ENCODE results near the gene COL15A1.

Gene COL15A1

GRCh38 chr9:99057665-99058625 is 114.2 kb downstream of the COL15A1 start:
- TF ChIP-seq JUND (IDR thresholded peaks at IDR 0.05; ENCODE audit: low read depth) = no peak
- in situ Hi-C loops (cut with HindIII; ENCODE audit: low pct_unique_long_range_greater_than_20kb, low sequenced_read_pairs) = no loop called here
- no peak for DNase-seq (ENCODE audit: low read depth in 1 of 2, low spot score in 1 of 2)

- no peak for DNase-seq (ENCODE audit: low read depth in 1 of 2, low spot score in 1 of 2)
- in situ Hi-C loops (cut with HindIII; ENCODE audit: low pct_unique_long_range_greater_than_20kb, low sequenced_read_pairs) = no loop called here
- TF ChIP-seq JUND (IDR thresholded peaks at IDR 0.05; ENCODE audit: low read depth) = no peak
Observed at GRCh38 chr9:99058964-99059921, 115.5 kb downstream of the COL15A1 start.

- in situ Hi-C loops (cut with HindIII; ENCODE audit: low pct_unique_long_range_greater_than_20kb, low sequenced_read_pairs) = no loop called here
- no peak for TF ChIP-seq JUND (IDR thresholded peaks at IDR 0.05; ENCODE audit: low read depth)
- DNase-seq (ENCODE audit: low read depth in 1 of 2, low spot score in 1 of 2) = no peak
Observed at GRCh38 chr9:99060621-99061020, 116.9 kb downstream of the COL15A1 start.

GRCh38 chr9:99062549-99062948 is 118.8 kb downstream of the COL15A1 start:
- DNase-seq (ENCODE audit: low read depth in 1 of 2, low spot score in 1 of 2) = no peak
- TF ChIP-seq JUND (IDR thresholded peaks at IDR 0.05; ENCODE audit: low read depth) = no peak
- in situ Hi-C loops (cut with HindIII; ENCODE audit: low pct_unique_long_range_greater_than_20kb, low sequenced_read_pairs) = no loop called here

- in situ Hi-C loops (cut with HindIII; ENCODE audit: low pct_unique_long_range_greater_than_20kb, low sequenced_read_pairs) = no loop called here
- no peak for DNase-seq (ENCODE audit: low read depth in 1 of 2, low spot score in 1 of 2)
- TF ChIP-seq JUND (IDR thresholded peaks at IDR 0.05; ENCODE audit: low read depth) = no peak
Observed at GRCh38 chr9:99063522-99063921, 119.8 kb downstream of the COL15A1 start.

GRCh38 chr9:99066571-99066970 is 122.9 kb downstream of the COL15A1 start:
- in situ Hi-C loops (cut with HindIII; ENCODE audit: low pct_unique_long_range_greater_than_20kb, low sequenced_read_pairs) = no loop called here
- DNase-seq (ENCODE audit: low read depth in 1 of 2, low spot score in 1 of 2) = no peak
- TF ChIP-seq JUND (IDR thresholded peaks at IDR 0.05; ENCODE audit: low read depth) = no peak

- no peak for TF ChIP-seq JUND (IDR thresholded peaks at IDR 0.05; ENCODE audit: low read depth)
- in situ Hi-C loops (cut with HindIII; ENCODE audit: low pct_unique_long_range_greater_than_20kb, low sequenced_read_pairs) = no loop called here
- DNase-seq (ENCODE audit: low read depth in 1 of 2, low spot score in 1 of 2) = no peak
Observed at GRCh38 chr9:99069075-99069474, 125.4 kb downstream of the COL15A1 start.

GRCh38 chr9:99069546-99069945 is 125.8 kb downstream of the COL15A1 start:
- in situ Hi-C loops (cut with HindIII; ENCODE audit: low pct_unique_long_range_greater_than_20kb, low sequenced_read_pairs) = no loop called here
- DNase-seq (ENCODE audit: low read depth in 1 of 2, low spot score in 1 of 2) = no peak
- no peak for TF ChIP-seq JUND (IDR thresholded peaks at IDR 0.05; ENCODE audit: low read depth)

- in situ Hi-C loops (cut with HindIII; ENCODE audit: low pct_unique_long_range_greater_than_20kb, low sequenced_read_pairs) = no loop called here
- no peak for DNase-seq (ENCODE audit: low read depth in 1 of 2, low spot score in 1 of 2)
- TF ChIP-seq JUND (IDR thresholded peaks at IDR 0.05; ENCODE audit: low read depth) = no peak
Observed at GRCh38 chr9:99070681-99071080, 127.0 kb downstream of the COL15A1 start.

- no peak for TF ChIP-seq JUND (IDR thresholded peaks at IDR 0.05; ENCODE audit: low read depth)
- no peak for DNase-seq (ENCODE audit: low read depth in 1 of 2, low spot score in 1 of 2)
- in situ Hi-C loops (cut with HindIII; ENCODE audit: low pct_unique_long_range_greater_than_20kb, low sequenced_read_pairs) = no loop called here
Observed at GRCh38 chr9:99071313-99072039, 127.8 kb downstream of the COL15A1 start.

- in situ Hi-C loops (cut with HindIII; ENCODE audit: low pct_unique_long_range_greater_than_20kb, low sequenced_read_pairs) = no loop called here
Observed at GRCh38 chr9:99072040-99072394, 128.3 kb downstream of the COL15A1 start.

GRCh38 chr9:99073347-99073746 is 129.6 kb downstream of the COL15A1 start:
- in situ Hi-C loops (cut with HindIII; ENCODE audit: low pct_unique_long_range_greater_than_20kb, low sequenced_read_pairs) = no loop called here
- no peak for TF ChIP-seq JUND (IDR thresholded peaks at IDR 0.05; ENCODE audit: low read depth)
- no peak for DNase-seq (ENCODE audit: low read depth in 1 of 2, low spot score in 1 of 2)

More at GRCh38 chr9:99072040-99072394, 128.3 kb downstream of the COL15A1 start:
- no peak for DNase-seq (ENCODE audit: low read depth in 1 of 2, low spot score in 1 of 2)
- no peak for TF ChIP-seq JUND (IDR thresholded peaks at IDR 0.05; ENCODE audit: low read depth)
